Neural crest cell (in vitro differentiated cells): ENCODE data around the gene KIAA1614. TPM values are rescaled to one million over a fixed set of nuclear protein-coding genes. Genes with fewer than 3 reads are reported as not detected.

ENCODE experiments used
- DNase-seq: peaks from one replicate; pipeline ENCODE4 v3.0.0; 2021; ENCODE audit warnings: low read depth, mixed read lengths, low spot score
- H3K27ac Mint-ChIP-seq: one replicate; pipeline ENCODE4 v1.8.0; 2021; ENCODE audit warnings: mild to moderate bottlenecking, mixed read lengths; ENCODE audit not compliant: unreplicated experiment
- H3K27me3 Mint-ChIP-seq: 2 replicates; pipeline ENCODE4 v1.8.0; 2021; ENCODE audit warnings: low read depth, mild to moderate bottlenecking, mixed read lengths
- H3K36me3 Mint-ChIP-seq: 2 replicates; pipeline ENCODE4 v1.8.0; 2021; ENCODE audit warnings: low read depth, mild to moderate bottlenecking, mixed read lengths
- H3K4me1 Mint-ChIP-seq: 2 replicates; pipeline ENCODE4 v1.8.0; 2021; ENCODE audit warnings: mixed read lengths
- H3K4me3 Mint-ChIP-seq: one replicate; pipeline ENCODE4 v1.8.0; 2021; ENCODE audit warnings: mild to moderate bottlenecking, mixed read lengths
- H3K9me3 Mint-ChIP-seq: 2 replicates; pipeline ENCODE4 v1.8.0; 2021; ENCODE audit warnings: mixed read lengths
- CTCF ChIP-seq: fragments of 200-600 bp; sonication (generic); conservative IDR thresholded peaks from 2 replicates; pipeline ENCODE4 v1.5.0; 2021; ENCODE audit warnings: antibody characterized with exemption, mild to moderate bottlenecking
- total RNA-seq: library from RNA; stranded (reverse); gene quantifications from 2 replicates; pipeline ENCODE4 v1.2.1, GENCODE V29; 2021

Gene KIAA1614
- total RNA-seq, 1 donor from 2014 or later: 2.1 TPM

- no peak overlapping the region for H3K4me3 Mint-ChIP-seq
- H3K9me3 Mint-ChIP-seq: no peaks in the 10 kb centered on the region
- no peak for TF ChIP-seq CTCF
- H3K27ac Mint-ChIP-seq: peak overlapping the region; percentile 52
- H3K27me3 Mint-ChIP-seq: no peaks in the 10 kb centered on the region
- peaks cover 4% of the 10 kb centered on the region for H3K4me1 Mint-ChIP-seq
- no peak for DNase-seq
- H3K36me3 Mint-ChIP-seq: no peaks in the 10 kb centered on the region
Observed at GRCh38 chr1:180893614-180894013, 19.1 kb upstream of the KIAA1614 start.

- no peaks in the 10 kb centered on the region for H3K36me3 Mint-ChIP-seq
- H3K9me3 Mint-ChIP-seq: no peaks in the 10 kb centered on the region
- no peaks in the 10 kb centered on the region for H3K27me3 Mint-ChIP-seq
- TF ChIP-seq CTCF: no peak
- DNase-seq: no peak
- H3K4me1 Mint-ChIP-seq: peaks cover 14% of the 10 kb centered on the region
- H3K4me3 Mint-ChIP-seq: no peak overlapping the region
- no peak overlapping the region for H3K27ac Mint-ChIP-seq
Observed at GRCh38 chr1:180896161-180896560, 16.5 kb upstream of the KIAA1614 start.

GRCh38 chr1:180898441-180899219 lies 14.1 kb upstream of the KIAA1614 start:
- TF ChIP-seq CTCF: no peak
- Mint-ChIP-seq H3K4me3 (no peak overlapping the region), H3K36me3 (no peaks in the 10 kb centered on the region), H3K9me3 (peaks cover 3% of the 10 kb centered on the region), H3K27ac (no peak overlapping the region), H3K27me3 (no peaks in the 10 kb centered on the region), H3K4me1 (peaks cover 14% of the 10 kb centered on the region)
- no peak for DNase-seq

- DNase-seq: no peak
- no peaks in the 10 kb centered on the region for H3K27me3 Mint-ChIP-seq
- TF ChIP-seq CTCF: no peak
Observed at GRCh38 chr1:180899262-180899661, 13.4 kb upstream of the KIAA1614 start.

DNA sequence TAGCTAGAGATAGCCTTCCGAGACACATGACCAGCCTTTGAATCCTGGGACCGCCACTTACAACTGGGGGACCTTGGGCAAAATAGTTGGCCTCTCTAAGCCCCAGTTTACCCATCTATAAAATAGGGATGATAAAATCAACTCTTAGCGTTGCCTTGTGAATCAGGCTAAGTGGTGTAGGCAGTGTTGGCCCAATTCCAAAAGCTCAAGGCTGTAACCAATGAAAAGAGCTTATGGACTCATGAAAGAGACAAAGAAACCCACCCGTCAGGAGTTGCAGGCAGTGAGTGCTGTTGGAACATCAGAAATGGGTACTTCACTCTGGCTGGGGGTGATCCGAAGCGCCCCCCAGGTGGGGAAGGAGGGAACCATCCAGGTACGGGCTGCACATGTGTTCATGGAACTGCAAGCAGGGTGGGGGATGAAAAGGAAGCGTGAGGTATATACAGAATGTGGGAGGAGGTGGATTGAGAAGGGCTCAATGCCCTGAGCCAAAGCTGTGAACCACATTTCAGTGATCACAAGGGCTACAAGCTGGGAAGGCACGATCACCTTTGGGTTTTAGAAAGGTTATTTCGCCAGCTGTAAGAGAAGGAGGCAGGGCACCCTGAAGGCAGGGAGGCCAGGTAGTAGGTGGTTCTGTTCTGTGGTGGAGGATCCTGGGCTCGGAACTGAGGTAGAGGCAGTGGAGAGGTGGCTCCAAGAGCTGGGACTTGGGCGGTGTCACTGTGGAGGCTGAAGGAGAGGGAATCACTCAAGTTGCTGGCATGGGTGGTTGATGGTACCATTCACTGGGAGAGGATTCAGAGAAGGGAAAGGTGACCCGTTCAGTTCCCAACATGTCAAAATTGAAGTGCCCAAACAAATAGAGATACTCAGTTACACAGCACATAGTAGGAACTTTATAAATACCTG lies 11.4 kb upstream of the KIAA1614 start:
- no peak for TF ChIP-seq CTCF
- peaks cover 3% of the 10 kb centered on the region for H3K9me3 Mint-ChIP-seq
- H3K27ac Mint-ChIP-seq: peak overlapping the region; percentile 81
- no peak for DNase-seq
- H3K4me3 Mint-ChIP-seq: no peak overlapping the region
- no peaks in the 10 kb centered on the region for H3K27me3 Mint-ChIP-seq
- no peaks in the 10 kb centered on the region for H3K36me3 Mint-ChIP-seq
- peaks cover 14% of the 10 kb centered on the region for H3K4me1 Mint-ChIP-seq

More at GRCh38 chr1:180899262-180899661, 13.4 kb upstream of the KIAA1614 start:
- no peak overlapping the region for H3K27ac Mint-ChIP-seq
- H3K4me3 Mint-ChIP-seq: no peak overlapping the region
- H3K4me1 Mint-ChIP-seq: peaks cover 14% of the 10 kb centered on the region
- no peaks in the 10 kb centered on the region for H3K36me3 Mint-ChIP-seq
- peaks cover 3% of the 10 kb centered on the region for H3K9me3 Mint-ChIP-seq
